ENCODE measurements around the gene EME1.

The EME1 gene

GRCh38 chr17:50364061-50364458 lies 9.0 kb upstream of the EME1 start:
- no peak for DNase-seq

- DNase-seq: no peak
These were observed 8.3 kb upstream of the EME1 start for GRCh38 chr17:50364715-50365114.

GRCh38 chr17:50365165-50365564 lies 7.9 kb upstream of the EME1 start:
- no peak for DNase-seq

DNA sequence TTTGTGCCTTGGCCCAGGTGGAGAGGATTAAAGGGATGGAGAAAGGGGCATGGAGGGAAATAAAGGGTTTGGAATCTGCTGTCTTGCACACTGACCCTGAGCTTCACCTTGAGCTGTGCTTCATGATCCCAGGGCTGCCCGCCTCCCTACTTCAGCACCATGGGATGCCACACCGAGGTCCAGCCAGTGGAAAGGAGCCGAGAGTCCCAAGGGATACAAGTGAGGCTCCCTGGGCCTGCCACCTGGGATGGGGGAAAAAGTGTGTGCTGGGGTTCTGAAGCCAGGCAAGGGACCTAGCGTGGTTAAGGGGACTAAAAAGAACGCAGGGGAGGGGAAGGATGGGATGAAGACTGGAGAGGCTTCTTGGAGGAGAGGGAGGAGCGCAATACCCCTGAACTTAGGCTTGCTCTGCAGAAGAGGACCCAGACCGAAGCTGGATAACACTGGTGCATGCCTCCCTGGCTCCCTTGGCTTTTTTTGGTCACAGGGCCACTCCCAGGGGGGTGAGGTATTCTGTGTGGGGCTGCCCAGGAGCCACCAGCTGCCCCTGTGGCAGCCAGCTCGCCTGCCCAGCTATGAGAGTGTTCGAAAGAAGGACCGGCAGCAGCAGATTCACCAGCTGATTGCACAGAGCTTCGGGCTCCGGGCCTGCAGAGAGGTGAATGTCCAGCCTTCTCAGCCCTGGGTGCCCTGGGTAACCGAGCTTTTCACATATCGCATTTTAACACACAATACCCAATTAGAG lies 7.2 kb upstream of the EME1 start:
- no peak for DNase-seq

DNA sequence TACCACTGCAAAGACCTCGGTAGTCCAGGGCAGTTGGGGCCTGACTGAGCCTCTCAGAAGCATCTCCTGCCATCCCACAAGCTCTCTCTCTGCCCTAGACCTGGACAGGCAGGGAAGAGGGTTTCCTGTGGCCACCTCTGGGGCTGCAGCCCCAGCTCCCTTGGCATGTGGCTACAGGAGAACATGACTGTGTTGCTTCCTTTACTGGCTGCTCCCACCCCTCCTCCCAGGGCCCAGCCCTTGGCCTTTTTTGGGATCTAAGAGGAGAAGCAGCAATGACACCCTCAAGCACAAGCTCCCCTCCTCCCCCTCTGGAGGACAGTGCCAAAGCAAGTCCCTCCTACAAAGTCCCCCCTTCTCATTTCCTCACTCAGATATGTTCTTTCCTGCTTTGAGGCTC lies 5.6 kb upstream of the EME1 start:
- DNase-seq: no peak

GRCh38 chr17:50370052-50370451 lies 3.0 kb upstream of the EME1 start:
- DNase-seq: no peak

GRCh38 chr17:50371526-50371925 lies 1.5 kb upstream of the EME1 start:
- no peak for DNase-seq

DNA sequence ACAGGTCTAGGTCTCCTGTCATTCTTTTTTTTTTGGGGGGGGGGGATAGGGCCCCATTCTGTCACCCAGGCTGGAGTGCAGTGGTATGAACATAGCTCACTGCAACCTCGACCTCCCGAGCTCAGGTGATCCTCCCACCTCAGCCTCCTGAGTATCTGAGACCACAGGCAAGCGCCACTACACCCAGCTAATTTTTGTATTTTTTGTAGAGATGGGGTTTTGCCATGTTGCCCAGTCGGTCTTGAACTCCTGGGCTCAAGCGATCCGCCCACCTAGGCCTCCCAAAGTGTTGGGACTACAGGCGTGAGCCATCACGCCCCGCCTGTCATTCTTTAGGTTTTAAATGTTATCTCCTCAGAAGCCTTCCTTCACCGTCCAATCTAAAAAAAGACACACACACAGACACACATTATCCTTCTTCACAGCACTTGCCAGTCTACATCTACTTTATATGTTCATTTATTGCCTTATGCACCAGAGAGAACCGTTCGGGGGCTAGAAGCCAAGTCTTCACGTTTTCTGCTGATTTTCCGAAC lies 739 bp upstream of the EME1 start:
- no peak for DNase-seq

DNA sequence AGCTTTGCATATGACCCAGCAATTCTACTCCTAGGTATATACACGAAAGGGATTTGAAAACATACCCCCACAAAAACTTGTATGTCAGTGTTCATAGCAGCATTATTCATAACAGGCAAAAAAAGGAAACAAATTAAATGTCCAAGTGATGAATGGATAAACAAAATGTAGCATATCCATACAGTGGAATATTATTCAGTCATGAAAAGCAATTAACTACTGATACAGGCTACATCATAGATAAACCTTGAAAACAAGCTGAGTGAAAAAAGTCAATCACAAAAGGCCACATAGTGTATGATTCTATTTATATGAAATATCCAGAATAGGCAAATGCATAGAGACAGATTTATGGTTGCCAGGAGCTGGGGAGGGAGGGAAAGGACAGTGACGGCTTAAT lies 676 bp downstream of the EME1 start:
- no peak for DNase-seq

- no peak for DNase-seq
These were observed 3.0 kb downstream of the EME1 start for GRCh38 chr17:50375858-50376538.

GRCh38 chr17:50379351-50380132 lies 6.5 kb downstream of the EME1 start:
- no peak for DNase-seq

DNA sequence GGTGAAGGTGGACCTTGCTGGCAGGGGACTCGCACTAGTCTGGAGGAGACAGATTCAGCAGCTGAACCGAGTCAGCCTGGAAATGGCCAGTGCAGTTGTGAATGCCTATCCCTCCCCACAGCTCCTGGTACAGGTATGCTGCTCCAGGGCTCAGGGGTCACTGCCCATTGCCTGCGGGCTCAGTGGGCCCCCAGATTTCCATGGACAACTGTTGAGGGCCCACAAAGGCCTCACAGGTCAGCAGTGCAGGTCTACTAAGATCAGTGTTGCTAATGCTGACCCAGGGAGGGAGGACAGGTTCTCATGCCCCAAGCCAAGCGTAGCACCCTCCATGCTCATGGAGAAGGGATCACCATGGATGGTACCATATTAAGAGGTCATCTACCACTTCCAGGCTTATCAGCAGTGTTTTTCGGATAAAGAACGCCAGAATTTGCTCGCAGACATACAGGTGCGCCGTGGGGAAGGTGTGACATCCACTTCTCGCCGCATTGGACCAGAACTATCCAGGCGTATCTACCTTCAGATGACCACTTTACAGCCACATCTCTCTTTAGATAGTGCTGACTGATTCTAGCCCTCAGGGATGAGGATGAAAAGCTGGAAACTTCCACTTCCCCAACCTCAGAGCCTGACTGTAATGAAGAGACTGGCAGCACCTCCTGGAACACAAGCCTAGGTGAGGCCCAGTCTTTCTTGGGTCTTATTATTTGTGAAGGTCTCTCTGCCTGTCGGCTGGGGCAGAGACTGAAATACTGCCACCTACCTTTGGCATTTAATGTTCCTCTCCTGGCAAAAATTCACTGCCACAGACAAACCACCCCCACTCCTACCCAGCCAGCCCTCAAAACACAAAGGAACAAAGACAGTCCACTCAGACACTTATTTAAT lies 7.6 kb downstream of the EME1 start:
- no peak for DNase-seq

GRCh38 chr17:50381260-50381815 lies 8.3 kb downstream of the EME1 start:
- no peak for DNase-seq

GRCh38 chr17:50381920-50382319 lies 8.9 kb downstream of the EME1 start:
- DNase-seq: no peak

DNA sequence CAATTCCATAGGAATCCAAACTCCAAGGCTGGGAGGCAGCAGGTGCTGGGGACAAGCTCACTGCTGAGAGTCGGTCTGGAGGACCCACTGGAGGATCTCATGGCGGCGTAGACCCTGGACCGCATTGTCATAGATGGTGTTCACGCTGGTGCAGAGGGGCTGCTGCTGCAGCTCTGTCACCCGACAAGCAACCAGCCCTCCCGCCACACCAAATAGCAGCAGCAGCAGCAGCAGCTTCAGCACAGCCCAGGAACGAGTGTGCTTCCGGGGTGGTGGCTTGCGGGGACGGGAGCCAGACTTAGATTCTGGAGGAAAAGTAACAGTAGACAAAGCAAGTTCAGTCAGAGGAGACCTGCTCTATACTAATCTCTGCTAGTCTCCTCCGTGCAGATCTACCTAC lies 9.9 kb downstream of the EME1 start:
- DNase-seq: no peak

DNA sequence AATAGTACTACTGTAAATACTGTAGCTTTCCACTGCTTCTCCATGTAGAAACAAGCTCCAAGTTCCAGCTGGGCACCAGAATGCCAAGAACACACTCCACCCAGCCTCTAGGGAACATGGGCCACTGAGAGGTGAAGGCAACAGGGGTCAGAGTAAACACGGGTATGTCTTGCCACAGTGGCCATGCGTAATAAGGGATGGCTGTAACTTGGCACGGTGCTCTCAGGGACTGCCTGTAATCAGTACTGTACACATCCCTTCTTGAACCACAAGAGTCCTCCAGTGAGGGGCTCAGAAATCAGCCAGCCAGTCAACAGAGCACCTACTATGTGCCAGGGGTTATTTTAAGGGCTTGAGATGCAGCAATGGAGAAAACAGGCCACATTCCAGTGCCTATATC lies 13.5 kb downstream of the EME1 start:
- no peak for DNase-seq

GRCh38 chr17:50388728-50389127 lies 15.7 kb downstream of the EME1 start:
- DNase-seq: no peak

DNA sequence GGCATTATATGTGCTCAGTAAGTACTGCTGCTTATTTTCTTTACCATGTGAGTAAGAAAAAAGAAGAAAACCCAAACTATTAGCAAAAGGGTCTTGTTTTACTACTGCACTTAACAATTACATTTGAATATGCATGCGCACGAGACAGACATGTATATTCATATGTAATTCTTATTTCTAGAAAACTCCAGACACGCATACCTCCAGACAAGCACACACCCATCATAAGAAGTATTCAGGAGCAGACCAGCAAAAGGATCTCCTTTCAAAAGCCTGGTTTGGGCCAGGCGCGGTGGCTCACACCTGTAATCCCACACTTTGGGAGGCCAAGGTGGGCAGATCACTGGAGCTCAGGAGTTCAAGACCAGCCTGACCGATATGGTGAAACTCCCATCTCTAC lies 16.5 kb downstream of the EME1 start:
- DNase-seq: no peak

DNA sequence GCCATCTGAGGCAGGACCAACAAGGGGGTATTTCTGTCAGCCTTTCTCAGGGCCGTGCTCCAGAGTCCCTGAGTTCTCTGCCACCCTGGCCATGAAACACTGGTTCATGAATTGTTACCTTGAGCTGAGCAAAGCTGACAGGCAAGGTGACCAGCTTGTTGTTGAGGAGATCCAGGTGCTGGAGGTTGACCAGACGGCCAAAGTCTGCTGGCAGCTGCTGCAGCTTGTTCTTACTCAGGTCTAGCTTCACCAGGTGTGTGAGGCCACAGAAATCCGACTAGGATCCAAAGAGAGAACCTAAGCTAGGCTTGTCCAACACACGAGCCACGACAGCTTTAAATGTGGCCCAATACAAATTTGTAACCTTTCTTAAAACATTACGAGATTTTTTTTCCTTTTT lies 19.6 kb downstream of the EME1 start:
- DNase-seq: no peak

DNA sequence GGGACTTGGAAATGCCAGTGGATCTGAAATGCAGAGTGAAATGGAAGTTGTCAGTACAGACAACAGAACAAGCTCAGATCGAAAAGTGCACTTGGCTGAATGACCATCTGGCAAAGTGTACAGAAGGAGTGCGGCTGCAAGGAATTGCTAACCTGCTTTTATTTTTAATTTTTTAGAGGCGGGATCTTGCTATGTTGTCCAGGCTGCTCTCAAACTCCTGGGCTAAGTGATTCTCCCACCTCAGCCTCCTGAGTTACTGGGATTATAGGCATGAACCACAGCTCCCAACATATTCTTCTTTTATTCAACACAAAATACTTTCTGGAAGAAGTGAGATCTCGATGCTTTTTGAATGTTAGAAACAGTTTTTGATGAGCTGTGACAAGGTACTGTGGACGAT lies 20.7 kb downstream of the EME1 start:
- DNase-seq: no peak

DNA sequence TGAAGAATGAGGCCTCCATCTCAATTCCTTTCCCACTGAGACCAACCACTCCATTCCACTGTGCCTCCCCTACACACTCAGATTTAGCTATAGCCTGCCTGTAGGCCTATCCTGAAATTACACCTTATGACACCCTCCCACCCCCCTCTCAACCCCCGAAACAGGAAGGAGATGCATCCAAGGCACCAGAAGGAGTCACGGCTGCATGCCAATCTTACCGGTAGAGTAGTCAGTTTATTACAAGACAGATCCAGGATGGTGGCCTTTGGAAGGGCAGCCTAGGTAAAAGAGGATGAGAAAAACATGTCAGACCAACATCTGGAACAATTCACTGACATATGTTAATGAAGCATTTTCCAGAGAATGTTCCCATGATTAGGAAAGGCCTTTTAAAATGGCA lies 21.7 kb downstream of the EME1 start:
- DNase-seq: no peak
